ENCODE measurements around the gene AHRR. TPM values are rescaled to one million over a fixed set of nuclear protein-coding genes. Genes with fewer than 3 reads are reported as not detected.

Gene AHRR
- total RNA-seq, 4 donors from 2014 or later = 1.3 to 8.8 (median 1.5) TPM

GRCh38 chr5:460273-460625 is 138.7 kb downstream of the AHRR start:
- DNase-seq = peak; percentile 7
- Histone ChIP-seq H3K4me3 (no peak overlapping the region), H3K36me3 (peaks cover 0 to 56% (median 19%) of the 10 kb centered on the region in 4 donors), H3K27ac (no peak overlapping the region), H3K9me3 (no peaks in the 10 kb centered on the region), H3K27me3 (no peaks in the 10 kb centered on the region), H3K4me1 (no peaks in the 10 kb centered on the region)
- WGBS, 2 donors (ENCODE audit: low coverage in 1 of 2) = 89% methylated on average over 8 of the region's 8 CpGs; no CpG with 5 or more reads in 1 of the 2 donors
- in situ Hi-C loops (cut with MboI; ENCODE audit: low pct_ligation_motif_present in 1 of 4, low pct_unique_long_range_greater_than_20kb in 1 of 4, low sequenced_read_pairs in 3 of 4) = no loop called here
- TF ChIP-seq POLR2AphosphoS5 (IDR thresholded peaks at IDR 0.05) (no peak), CTCF (IDR thresholded peaks at IDR 0.05) (no peak), EP300 (IDR thresholded peaks at IDR 0.05; ENCODE audit: low read depth) (no peak), POLR2A (IDR thresholded peaks at IDR 0.05) (no peak)
- intact Hi-C loops (cut with DNase I; ENCODE audit: low total_unique reads) = loop anchor here (10.0 kb wide), 1 partner anchor 445 kb away; no protein-coding TSS in a partner anchor

GRCh38 chr5:462051-462481 is 140.6 kb downstream of the AHRR start:
- peaks cover 0 to 50% (median 12%) of the 10 kb centered on the region in 4 donors for H3K36me3 ChIP-seq
- 97 to 100% methylated on average over 5 to 24 of the region's 24 CpGs for WGBS, 2 donors (ENCODE audit: low coverage in 1 of 2)
- no peaks in the 10 kb centered on the region for H3K9me3 ChIP-seq
- intact Hi-C loops (cut with DNase I; ENCODE audit: low total_unique reads) (loop anchor here (10.0 kb wide), 1 partner anchor 443 kb away; no protein-coding TSS in a partner anchor), in situ Hi-C loops (cut with MboI; ENCODE audit: low pct_ligation_motif_present in 1 of 4, low pct_unique_long_range_greater_than_20kb in 1 of 4, low sequenced_read_pairs in 3 of 4) (no loop called here)
- H3K4me1 ChIP-seq = no peaks in the 10 kb centered on the region
- no peak for TF ChIP-seq POLR2AphosphoS5 (IDR thresholded peaks at IDR 0.05)
- no peak for TF ChIP-seq EP300 (IDR thresholded peaks at IDR 0.05; ENCODE audit: low read depth)
- no peak for TF ChIP-seq CTCF (IDR thresholded peaks at IDR 0.05)
- TF ChIP-seq POLR2A (IDR thresholded peaks at IDR 0.05) = no peak
- DNase-seq = peak; percentile 3
- H3K27ac ChIP-seq = no peak overlapping the region
- no peak overlapping the region for H3K4me3 ChIP-seq
- no peaks in the 10 kb centered on the region for H3K27me3 ChIP-seq

GRCh38 chr5:463301-463700 is 141.8 kb downstream of the AHRR start:
- H3K36me3 ChIP-seq = peaks cover 0 to 37% (median 8%) of the 10 kb centered on the region in 4 donors
- H3K27me3 ChIP-seq = no peaks in the 10 kb centered on the region
- no peaks in the 10 kb centered on the region for H3K9me3 ChIP-seq
- 79 to 86% methylated on average over 7 of the region's 7 CpGs for WGBS, 2 donors (ENCODE audit: low coverage in 1 of 2)
- no peaks in the 10 kb centered on the region for H3K4me1 ChIP-seq
- intact Hi-C loops (cut with DNase I; ENCODE audit: low total_unique reads) (loop anchor here (10.0 kb wide), 1 partner anchor 442 kb away; no protein-coding TSS in a partner anchor), in situ Hi-C loops (cut with MboI; ENCODE audit: low pct_ligation_motif_present in 1 of 4, low pct_unique_long_range_greater_than_20kb in 1 of 4, low sequenced_read_pairs in 3 of 4) (no loop called here)
- no peak for TF ChIP-seq POLR2A (IDR thresholded peaks at IDR 0.05)
- TF ChIP-seq CTCF (IDR thresholded peaks at IDR 0.05) = no peak
- no peak for TF ChIP-seq POLR2AphosphoS5 (IDR thresholded peaks at IDR 0.05)
- no peak for TF ChIP-seq EP300 (IDR thresholded peaks at IDR 0.05; ENCODE audit: low read depth)
- no peak overlapping the region for H3K4me3 ChIP-seq
- no peak overlapping the region for H3K27ac ChIP-seq
- DNase-seq = no peak

DNA sequence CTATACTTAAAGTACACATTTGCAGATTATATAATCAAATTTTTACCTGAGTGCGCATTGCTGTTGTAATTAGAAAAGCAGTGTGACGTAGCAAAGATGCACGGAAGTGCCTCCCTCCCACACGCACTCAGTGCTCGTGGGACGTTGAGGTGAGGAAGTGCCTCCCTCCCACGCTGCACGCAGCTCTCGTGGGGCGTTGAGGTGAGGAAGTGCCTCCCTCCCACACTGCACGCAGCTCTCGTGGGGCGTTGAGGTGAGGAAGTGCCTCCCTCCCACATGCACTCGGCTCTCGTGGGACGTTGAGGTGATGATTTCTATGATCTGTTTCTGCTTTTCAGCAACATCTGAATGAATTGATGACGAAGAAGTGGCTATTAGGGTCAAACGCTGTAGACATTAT is 142.4 kb downstream of the AHRR start:
- H3K27ac ChIP-seq = no peak overlapping the region
- H3K27me3 ChIP-seq = no peaks in the 10 kb centered on the region
- no peaks in the 10 kb centered on the region for H3K4me1 ChIP-seq
- DNase-seq = peak; percentile 15
- H3K36me3 ChIP-seq = peaks cover 0 to 31% (median 8%) of the 10 kb centered on the region in 4 donors
- intact Hi-C loops (cut with DNase I; ENCODE audit: low total_unique reads) (loop anchor here (10.0 kb wide), 1 partner anchor 441 kb away; no protein-coding TSS in a partner anchor), in situ Hi-C loops (cut with MboI; ENCODE audit: low pct_ligation_motif_present in 1 of 4, low pct_unique_long_range_greater_than_20kb in 1 of 4, low sequenced_read_pairs in 3 of 4) (no loop called here)
- no peaks in the 10 kb centered on the region for H3K9me3 ChIP-seq
- H3K4me3 ChIP-seq = no peak overlapping the region
- 81 to 98% methylated on average over 8 to 18 of the region's 18 CpGs for WGBS, 2 donors (ENCODE audit: low coverage in 1 of 2)
- TF ChIP-seq EP300 (IDR thresholded peaks at IDR 0.05; ENCODE audit: low read depth) (no peak), POLR2A (IDR thresholded peaks at IDR 0.05) (no peak), CTCF (IDR thresholded peaks at IDR 0.05) (no peak), POLR2AphosphoS5 (IDR thresholded peaks at IDR 0.05) (no peak)

Measured in transverse colon (tissue), 4 donors.